HCT116 (cell line): ENCODE measurements around the gene RSL1D1. TPM values are rescaled to one million over a fixed set of nuclear protein-coding genes. Genes with fewer than 3 reads are reported as not detected.

ENCODE experiments used
- ATAC-seq: fragments of 200-7000 bp; cut with Tn5 transposase; 2 replicates; pipeline ENCODE4 v1.9.1; 2020; ENCODE audit warnings: mild to moderate bottlenecking, moderate library complexity
- BruUV-seq: library from RNA; stranded (reverse); fragments of 400-500 nt; replicated peaks from 2 replicates; lab custom pipeline; 2021; lab: Mats Ljungman, UMichigan
- CTCF ChIA-PET: fragments of 300-600 bp; sonication (Branson Sonifier 250); formaldehyde crosslinking; loops from one replicate; lab custom pipeline; 2021; ENCODE audit warnings: antibody characterized with exemption; lab: Charles Lee
- POLR2A ChIA-PET: fragments of 300-600, 350-600 bp; sonication (Branson Sonifier 250); formaldehyde crosslinking; loops from one replicate; lab custom pipeline; 2021; ENCODE audit warnings: antibody characterized with exemption; lab: Charles Lee
- RAD21 ChIA-PET, 2 experiments: fragments of 300-600 bp; sonication (Branson Sonifier 250); formaldehyde crosslinking; loops; one replicate each; lab custom pipeline; 2023; ENCODE audit warnings: low total read pairs in 2 of 2; ENCODE audit not compliant: uncharacterized antibody in 2 of 2, unreplicated experiment in 2 of 2, low non-redundant PET in 1 of 2; lab: Charles Lee
- DNase-seq: peaks from one replicate; pipeline ENCODE4 v3.0.0-alpha.2; 2010; ENCODE audit warnings: low read depth, low spot score
- H2AFZ ChIP-seq: fragments of 200-600 bp; shearing (Covaris generic), sonication (generic); 2 replicates; pipeline ENCODE4 v1.6.1; 2017; ENCODE audit warnings: low read depth, mixed run types, mixed read lengths, antibody characterized with exemption, low read length; ENCODE audit not compliant: poor library complexity, severe bottlenecking
- H3K27ac ChIP-seq: 2 replicates; pipeline ENCODE4 v1.5.1; 2012; ENCODE audit warnings: low read depth, low read length
- H3K27me3 ChIP-seq: fragments of 200-600 bp; sonication (generic); 2 replicates; pipeline ENCODE4 v1.6.1; 2016; ENCODE audit warnings: mixed run types, low read length, mixed read lengths; ENCODE audit not compliant: insufficient read depth
- H3K36me3 ChIP-seq, 2 experiments: fragments of 200-500 bp in 1 of 2; fragments of 200-600 bp in 1 of 2; sonication (Bioruptor generic) in 1 of 2; sonication (generic) in 1 of 2; 2 replicates each; pipeline versions ENCODE4 v1.5.1 to v1.6.1; 2014 to 2016; ENCODE audit warnings: low read length in 2 of 2, inconsistent platforms in 1 of 2, mixed read lengths in 1 of 2, mixed run types in 1 of 2; ENCODE audit not compliant: insufficient read depth in 2 of 2, control insufficient read depth in 1 of 2
- H3K4me1 ChIP-seq, 2 experiments: fragments of 200-600 bp in 1 of 2; sonication (generic) in 1 of 2; 2 replicates each; pipeline versions ENCODE4 v1.5.1 to v1.6.1; 2012 to 2017; ENCODE audit warnings: low read length in 2 of 2, inconsistent platforms in 1 of 2, mild to moderate bottlenecking in 1 of 2, mixed read lengths in 1 of 2, mixed run types in 1 of 2, moderate library complexity in 1 of 2; ENCODE audit not compliant: insufficient read depth in 2 of 2, control insufficient read depth in 1 of 2
- H3K4me2 ChIP-seq: fragments of 200-600 bp; sonication (generic); 2 replicates; pipeline ENCODE4 v1.6.1; 2017; ENCODE audit warnings: mixed run types, low read length, mixed read lengths
- H3K4me3 ChIP-seq, 2 experiments: fragments of 200-600 bp in 1 of 2; sonication (generic) in 1 of 2; replicated peaks in 1 of 2; 2 replicates each; pipeline ENCODE4 v1.5.1; 2011 to 2016; ENCODE audit warnings: low read length in 2 of 2, control low read depth in 1 of 2, low read depth in 1 of 2, mild to moderate bottlenecking in 1 of 2, mixed read lengths in 1 of 2, mixed run types in 1 of 2
- H3K79me2 ChIP-seq: fragments of 200-600 bp; sonication (generic); 2 replicates; pipeline ENCODE4 v1.6.1; 2017; ENCODE audit warnings: mild to moderate bottlenecking, mixed run types, low read length, moderate library complexity, mixed read lengths; ENCODE audit not compliant: insufficient read depth
- H3K9ac ChIP-seq: fragments of 200-600 bp; sonication (generic); 2 replicates; pipeline ENCODE4 v1.6.1; 2016; ENCODE audit warnings: low read length, mixed read lengths
- H3K9me2 ChIP-seq: fragments of 200-600 bp; sonication (generic), shearing (Covaris generic); 2 replicates; pipeline ENCODE4 v1.6.1; 2017; ENCODE audit warnings: mixed run types, mild to moderate bottlenecking, moderate library complexity; ENCODE audit not compliant: insufficient read depth
- H3K9me3 ChIP-seq, 2 experiments: fragments of 200-500 bp in 1 of 2; fragments of 200-600 bp in 1 of 2; sonication (Bioruptor generic) in 1 of 2; sonication (generic) in 1 of 2; 2 replicates each; pipeline ENCODE4 v1.6.1; 2014 to 2017; ENCODE audit warnings: low read length in 2 of 2, mixed read lengths in 2 of 2, inconsistent platforms in 1 of 2, low read depth in 1 of 2, mild to moderate bottlenecking in 1 of 2, mixed run types in 1 of 2, moderate library complexity in 1 of 2; ENCODE audit not compliant: control insufficient read depth in 1 of 2, insufficient read depth in 1 of 2
- H4K20me1 ChIP-seq: fragments of 200-600 bp; sonication (generic), shearing (Covaris generic); 2 replicates; pipeline ENCODE4 v1.6.1; 2017; ENCODE audit warnings: mixed run types, mild to moderate bottlenecking, moderate library complexity; ENCODE audit not compliant: insufficient read depth
- REST ChIP-seq: IDR thresholded peaks from 2 replicates; pipeline ENCODE4 v1.6.1; 2012; ENCODE audit warnings: low read depth
- YY1 ChIP-seq: IDR thresholded peaks from 2 replicates; pipeline ENCODE4 v1.6.1; 2011; ENCODE audit warnings: low read length, low read depth, moderate library complexity, mild to moderate bottlenecking; ENCODE audit not compliant: insufficient replicate concordance; ENCODE audit errors: extremely low read depth
- intact Hi-C: fragments of 100-400 bp; cut with micrococcal nuclease; formaldehyde crosslinking; loops from 2 replicates; pipeline ENCODE4 v1.10.0; 2022
- total RNA-seq: library from RNA; stranded (reverse); gene quantifications from one replicate; pipeline ENCODE4 v1.2.1, GENCODE V29; 2021; ENCODE audit not compliant: unreplicated experiment

RSL1D1 gene
- total RNA-seq, 1 experiment from 2014 or later = 291 TPM

GRCh38 chr16:11852092-11852809 is 909 bp upstream of the RSL1D1 start:
- no peak overlapping the region for H2AFZ ChIP-seq
- ATAC-seq = no peak
- RAD21 ChIA-PET = no interaction called here

More at GRCh38 chr16:11852092-11852809, 909 bp upstream of the RSL1D1 start:
- H3K4me3 ChIP-seq = peak overlapping the region; percentile 74 to 100
- no peaks in the 10 kb centered on the region for H3K27me3 ChIP-seq
- peaks cover 83% of the 10 kb centered on the region for H3K79me2 ChIP-seq
- no peaks in the 10 kb centered on the region for H3K9me3 ChIP-seq
- intact Hi-C loops = no loop called here
- peak overlapping the region; percentile 67 for H3K4me2 ChIP-seq
- H3K36me3 ChIP-seq = peaks cover 22 to 29% of the 10 kb centered on the region in 2 experiments; a peak in 3 of 4 replicates
- DNase-seq = no peak
- TF ChIP-seq YY1 (no peak), REST (no peak)
- peaks cover 8 to 22% of the 10 kb centered on the region in 2 experiments; a peak in 3 of 4 replicates for H3K4me1 ChIP-seq
- POLR2A ChIA-PET = no interaction called here
- CTCF ChIA-PET = interaction anchor here (1.0 kb wide), 1 partner anchor 215 kb away, joined by 4 read pairs; no protein-coding TSS in a partner anchor
- no peaks in the 10 kb centered on the region for H3K9me2 ChIP-seq
- peaks cover 9% of the 10 kb centered on the region; the same call in 1 of the 2 replicates for H4K20me1 ChIP-seq
- no TSS peak for BruUV-seq
- peak overlapping the region; percentile 100 for H3K9ac ChIP-seq
- peak overlapping the region; percentile 96 for H3K27ac ChIP-seq
